ENCODE data around the gene ARVCF.
"Not testable (repeated sequence)": the region's sequence is repeated elsewhere in the genome, so short reads cannot be mapped to it uniquely, and the experiment has no call there.

ARVCF gene

GRCh38 chr22:19941365-19942082, 75.1 kb downstream of the ARVCF start, which contains the start of the genes COMT and TXNRD2:
COMT (plus strand) TSS chr22:19941772; CDS start chr22:19962527, 20,755 bp downstream.
TXNRD2 (minus strand) TSS chr22:19941818; CDS start chr22:19941803, 15 bp downstream.
- in situ Hi-C loops (cut with MboI; ENCODE audit: low sequenced_read_pairs), result no loop called here

- in situ Hi-C loops (cut with MboI; ENCODE audit: low sequenced_read_pairs), result no loop called here
These were observed 75.9 kb downstream of the ARVCF start for GRCh38 chr22:19940536-19941364.

- in situ Hi-C loops (cut with MboI; ENCODE audit: low sequenced_read_pairs), result no loop called here
These were observed 78.8 kb downstream of the ARVCF start for GRCh38 chr22:19937616-19938473.

- in situ Hi-C loops (cut with MboI; ENCODE audit: low sequenced_read_pairs), result no loop called here
These were observed 80.1 kb downstream of the ARVCF start for GRCh38 chr22:19936513-19936912.

- in situ Hi-C loops (cut with MboI; ENCODE audit: low sequenced_read_pairs), result not testable (repeated sequence)
These were observed 81.4 kb downstream of the ARVCF start for GRCh38 chr22:19935123-19935718.

GRCh38 chr22:19933341-19934241, 83.0 kb downstream of the ARVCF start:
- in situ Hi-C loops (cut with MboI; ENCODE audit: low sequenced_read_pairs), result no loop called here

GRCh38 chr22:19932367-19933206, 84.0 kb downstream of the ARVCF start:
- in situ Hi-C loops (cut with MboI; ENCODE audit: low sequenced_read_pairs), result no loop called here

GRCh38 chr22:19931514-19931913, 85.1 kb downstream of the ARVCF start:
- in situ Hi-C loops (cut with MboI; ENCODE audit: low sequenced_read_pairs), result no loop called here

GRCh38 chr22:19930551-19931486, 85.8 kb downstream of the ARVCF start:
- in situ Hi-C loops (cut with MboI; ENCODE audit: low sequenced_read_pairs), result no loop called here

GRCh38 chr22:19929586-19930550, 86.8 kb downstream of the ARVCF start:
- in situ Hi-C loops (cut with MboI; ENCODE audit: low sequenced_read_pairs), result no loop called here

GRCh38 chr22:19928207-19928606, 88.4 kb downstream of the ARVCF start:
- in situ Hi-C loops (cut with MboI; ENCODE audit: low sequenced_read_pairs), result no loop called here

GRCh38 chr22:19927696-19928095, 88.9 kb downstream of the ARVCF start:
- in situ Hi-C loops (cut with MboI; ENCODE audit: low sequenced_read_pairs), result no loop called here

- in situ Hi-C loops (cut with MboI; ENCODE audit: low sequenced_read_pairs), result not testable (repeated sequence)
These were observed 90.6 kb downstream of the ARVCF start for GRCh38 chr22:19926028-19926427.

GRCh38 chr22:19923914-19924513, 92.6 kb downstream of the ARVCF start:
- in situ Hi-C loops (cut with MboI; ENCODE audit: low sequenced_read_pairs), result no loop called here

- in situ Hi-C loops (cut with MboI; ENCODE audit: low sequenced_read_pairs), result no loop called here
These were observed 95.0 kb downstream of the ARVCF start for GRCh38 chr22:19921544-19922081.

Measured in hTERT RPE-1 (cell line).